A549 (cell line): Measurements from ENCODE around the gene APP.

Source experiments
- CTCF ChIP-seq: fragments of >200 bp; sonication (Bioruptor Twin); formaldehyde crosslinking; IDR thresholded peaks from 3 replicates; pipeline ENCODE4 v1.5.1; 2016
- EP300 ChIP-seq, 2 experiments: fragments of >200 bp; sonication (Bioruptor Twin); formaldehyde crosslinking; IDR thresholded peaks; 2 replicates in 1 of 2; 3 replicates in 1 of 2; pipeline ENCODE4 v1.6.1; 2016 to 2017
- MYC ChIP-seq: IDR thresholded peaks from 2 replicates; pipeline ENCODE4 v1.6.1; 2012; ENCODE audit warnings: mild to moderate bottlenecking, inconsistent platforms, low read length, improper control_type of control experiment, borderline replicate concordance
- PBX3 ChIP-seq: IDR thresholded peaks from 2 replicates; pipeline ENCODE4 v1.6.1; 2012
- POLR2A ChIP-seq: IDR thresholded peaks from 2 replicates; pipeline ENCODE4 v1.6.1; 2012; ENCODE audit warnings: mild to moderate bottlenecking, low read length
- TF ChIP-seq, protein P1 (sequence below): fragments of >200 bp; sonication (Bioruptor Twin); formaldehyde crosslinking; IDR thresholded peaks from 3 replicates; pipeline ENCODE4 v1.6.1; 2016

DNA sequence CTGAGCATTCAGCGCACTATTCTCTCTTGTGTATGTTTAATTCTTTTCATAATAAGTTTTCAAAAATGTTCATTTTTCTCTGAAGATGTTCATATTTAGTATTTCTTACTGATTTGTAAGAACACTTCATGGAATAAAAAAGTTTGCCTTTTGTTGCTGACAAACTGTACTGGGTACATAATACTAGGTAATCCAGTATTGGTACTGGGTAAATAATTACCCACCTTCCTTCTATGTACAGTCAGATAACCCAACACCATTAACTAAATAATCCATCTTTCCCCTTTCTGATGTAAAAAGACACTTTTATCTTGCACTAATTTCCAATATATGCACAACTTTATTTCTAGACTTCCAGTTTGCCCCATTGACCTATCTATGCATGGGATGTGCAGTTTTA lies 23.9 kb downstream of the APP start:
- TF ChIP-seq PBX3 = no peak
- TF ChIP-seq, protein P1, sequence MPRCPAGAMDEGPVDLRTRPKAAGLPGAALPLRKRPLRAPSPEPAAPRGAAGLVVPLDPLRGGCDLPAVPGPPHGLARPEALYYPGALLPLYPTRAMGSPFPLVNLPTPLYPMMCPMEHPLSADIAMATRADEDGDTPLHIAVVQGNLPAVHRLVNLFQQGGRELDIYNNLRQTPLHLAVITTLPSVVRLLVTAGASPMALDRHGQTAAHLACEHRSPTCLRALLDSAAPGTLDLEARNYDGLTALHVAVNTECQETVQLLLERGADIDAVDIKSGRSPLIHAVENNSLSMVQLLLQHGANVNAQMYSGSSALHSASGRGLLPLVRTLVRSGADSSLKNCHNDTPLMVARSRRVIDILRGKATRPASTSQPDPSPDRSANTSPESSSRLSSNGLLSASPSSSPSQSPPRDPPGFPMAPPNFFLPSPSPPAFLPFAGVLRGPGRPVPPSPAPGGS = no peak
- no peak for TF ChIP-seq MYC
- no peak for TF ChIP-seq POLR2A
- TF ChIP-seq EP300 (IDR thresholded peaks at IDR 0.05) = no peak
- no peak for TF ChIP-seq CTCF
